ENCODE measurements around the gene MRPS34. TPM values are rescaled to one million over a fixed set of nuclear protein-coding genes. Genes with fewer than 3 reads are reported as not detected.
"Not testable (repeated sequence)": the region's sequence is repeated elsewhere in the genome, so short reads cannot be mapped to it uniquely, and the experiment has no call there.

MRPS34 gene
- total RNA-seq, 2 donors from 2014 or later, result 37.3 to 45.8 TPM

DNA sequence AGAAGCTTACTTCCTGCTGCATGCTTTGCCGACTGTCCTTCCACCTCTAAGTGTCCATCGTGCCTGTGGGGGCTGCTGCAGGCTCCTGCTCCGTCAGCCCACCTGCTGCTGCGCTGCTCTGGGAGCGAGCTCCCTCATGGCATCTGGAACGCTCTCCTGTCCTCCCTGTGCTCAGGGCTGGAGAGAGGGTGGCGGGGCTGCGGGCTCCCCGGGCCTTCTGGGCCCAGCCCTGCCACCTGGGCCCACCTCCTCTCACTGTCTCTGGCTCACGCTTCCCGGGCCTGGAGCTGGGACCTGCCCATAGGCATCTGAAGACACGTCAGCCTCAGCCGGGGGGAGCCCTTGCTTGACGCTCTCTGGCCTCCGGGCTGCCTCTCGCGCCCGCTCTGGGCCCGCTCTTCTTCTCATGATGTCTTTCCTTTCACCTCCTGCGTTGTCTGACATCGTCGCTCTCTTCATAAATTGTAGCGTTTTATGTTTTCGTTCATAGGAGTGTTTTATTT, 28.5 kb downstream of the MRPS34 start:
- no peak for DNase-seq (ENCODE audit: low spot score)
- intact Hi-C loops (cut with DNase I), result no loop called here

DNA sequence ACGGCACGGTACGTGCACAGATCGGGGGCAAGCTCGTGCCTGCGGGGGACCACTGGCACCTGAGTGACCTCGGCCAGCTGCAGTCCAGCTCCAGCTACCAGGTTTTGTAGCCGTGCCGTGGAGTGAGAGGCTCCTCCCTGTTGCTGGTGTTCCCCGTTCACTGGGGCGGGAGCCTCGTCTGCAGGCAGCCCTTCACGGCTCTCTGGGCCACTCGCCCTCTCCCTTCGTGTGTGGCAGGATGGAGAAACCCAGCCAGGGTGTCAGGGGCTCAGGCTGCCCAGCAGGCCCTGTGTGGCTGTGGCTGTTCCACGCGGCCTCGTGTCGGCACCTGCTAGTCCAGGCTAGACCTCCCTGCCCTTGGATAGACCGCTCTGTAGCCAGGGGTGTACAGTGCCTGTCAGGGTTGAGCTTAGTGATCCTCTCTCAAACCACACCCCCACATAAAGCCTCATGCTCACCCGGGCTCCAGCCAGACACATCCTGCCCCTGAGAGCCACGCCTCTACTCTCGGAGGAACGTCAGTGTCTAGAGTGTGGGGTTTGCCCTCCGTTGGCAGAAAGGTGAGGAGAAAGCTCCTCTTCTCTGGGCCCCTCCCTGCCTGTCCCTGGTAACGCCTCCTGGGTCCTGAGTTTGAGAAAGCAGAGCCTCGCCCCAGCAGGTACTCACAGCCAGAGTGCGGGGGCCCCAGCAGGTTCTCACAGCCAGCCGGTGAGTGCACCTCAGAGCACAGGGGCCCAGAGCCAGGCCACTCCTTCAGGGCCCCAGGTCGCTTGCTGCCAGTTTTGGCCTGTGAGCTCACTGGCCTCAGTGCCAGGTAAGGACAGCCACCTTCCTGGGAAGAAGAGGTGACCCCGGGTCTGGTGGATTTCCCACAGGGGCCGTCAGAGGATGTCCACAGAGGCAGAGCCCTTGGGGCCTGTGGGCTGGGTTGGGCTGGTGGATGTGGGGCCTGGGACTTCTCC, 29.3 kb downstream of the MRPS34 start:
- intact Hi-C loops (cut with DNase I), result no loop called here

GRCh38 chr16:1741553-1742165, 31.3 kb downstream of the MRPS34 start:
- DNase-seq (ENCODE audit: low spot score), result no peak
- intact Hi-C loops (cut with DNase I), result no loop called here

More for the DNA sequence above, 29.3 kb downstream of the MRPS34 start:
- no peak for DNase-seq (ENCODE audit: low spot score)

DNA sequence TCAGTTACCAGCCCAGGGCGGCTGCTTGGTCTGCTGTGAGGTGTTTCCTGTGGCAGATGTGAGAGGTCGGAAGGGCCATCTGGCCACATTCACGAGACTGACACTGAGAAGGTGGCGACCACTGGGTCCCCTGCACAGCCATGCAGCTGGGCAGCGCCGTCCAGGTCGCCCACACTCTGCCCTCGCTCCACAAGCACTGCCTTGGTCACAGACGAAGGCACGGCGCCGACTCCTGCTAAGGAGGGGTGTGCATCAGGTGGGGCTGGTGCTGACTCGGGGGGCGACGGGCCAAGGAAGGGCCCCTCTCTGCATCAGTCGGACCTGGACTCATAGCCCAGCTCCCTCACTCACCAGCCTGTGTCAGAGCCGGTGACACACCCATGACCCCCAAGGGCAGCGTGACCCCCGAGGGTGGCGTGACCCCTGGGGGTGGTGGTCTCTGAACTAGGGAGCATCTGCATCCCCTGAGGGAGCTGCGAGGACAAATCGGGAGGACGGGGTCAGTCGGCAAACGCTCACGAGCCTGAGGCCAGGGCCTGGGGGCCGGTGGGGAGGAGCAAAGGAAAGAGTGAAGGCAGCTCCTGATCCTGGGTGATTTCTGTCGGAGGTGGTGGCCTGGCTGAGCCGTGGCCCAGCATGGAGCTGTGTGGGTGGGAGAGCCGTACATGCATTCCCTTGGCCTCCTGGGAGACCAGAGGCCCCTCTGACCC, 32.0 kb downstream of the MRPS34 start:
- intact Hi-C loops (cut with DNase I), result no loop called here
- no peak for DNase-seq (ENCODE audit: low spot score)

GRCh38 chr16:1740234-1740633, 32.7 kb downstream of the MRPS34 start:
- intact Hi-C loops (cut with DNase I), result no loop called here

DNA sequence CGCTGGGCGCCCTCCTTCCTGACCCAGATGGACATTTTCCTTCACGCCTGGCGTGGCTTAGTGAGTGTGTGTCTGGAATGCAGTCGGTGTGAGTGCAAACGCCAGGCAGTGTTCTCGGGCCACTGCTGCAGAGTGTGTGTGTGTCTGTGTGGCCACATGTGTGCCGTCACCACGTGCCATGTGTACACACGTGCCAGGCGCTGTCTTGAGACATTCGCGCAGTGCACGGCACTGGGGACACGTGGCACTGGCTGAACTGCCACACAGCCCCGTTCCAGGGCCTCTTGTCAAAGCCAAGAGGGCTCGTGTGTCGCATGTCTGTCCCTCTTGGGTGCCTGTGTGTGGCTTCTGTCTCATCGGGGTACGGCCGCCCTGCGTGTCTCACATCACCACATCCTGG, 38.1 kb downstream of the MRPS34 start:
- no peak for DNase-seq (ENCODE audit: low spot score)
- intact Hi-C loops (cut with DNase I), result no loop called here

More at GRCh38 chr16:1740234-1740633, 32.7 kb downstream of the MRPS34 start:
- DNase-seq (ENCODE audit: low spot score), result no peak

DNA sequence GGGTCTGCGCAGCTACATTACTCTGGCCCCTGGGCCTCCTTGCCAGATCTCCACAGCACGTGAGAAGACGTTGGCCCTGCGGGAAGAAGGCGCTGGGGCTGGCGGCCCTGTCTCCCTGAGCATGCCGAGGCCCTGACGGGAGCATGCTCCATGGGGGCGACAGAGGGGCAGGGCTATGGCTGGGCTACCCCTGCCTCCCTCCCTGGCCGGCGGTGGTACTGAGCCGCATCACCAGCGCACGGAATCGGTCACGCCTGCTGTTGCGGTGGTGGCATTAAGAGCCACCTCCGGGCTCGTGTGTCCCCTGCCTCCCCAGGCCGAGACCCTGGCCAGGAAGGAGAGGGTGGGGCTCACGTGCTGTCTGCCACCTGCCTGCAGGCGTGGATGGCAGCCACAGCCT, 38.8 kb downstream of the MRPS34 start:
- intact Hi-C loops (cut with DNase I), result no loop called here
- no peak for DNase-seq (ENCODE audit: low spot score)

GRCh38 chr16:1732551-1732987, 40.4 kb downstream of the MRPS34 start:
- intact Hi-C loops (cut with DNase I); DNase-seq (ENCODE audit: low spot score): not testable (repeated sequence)

DNA sequence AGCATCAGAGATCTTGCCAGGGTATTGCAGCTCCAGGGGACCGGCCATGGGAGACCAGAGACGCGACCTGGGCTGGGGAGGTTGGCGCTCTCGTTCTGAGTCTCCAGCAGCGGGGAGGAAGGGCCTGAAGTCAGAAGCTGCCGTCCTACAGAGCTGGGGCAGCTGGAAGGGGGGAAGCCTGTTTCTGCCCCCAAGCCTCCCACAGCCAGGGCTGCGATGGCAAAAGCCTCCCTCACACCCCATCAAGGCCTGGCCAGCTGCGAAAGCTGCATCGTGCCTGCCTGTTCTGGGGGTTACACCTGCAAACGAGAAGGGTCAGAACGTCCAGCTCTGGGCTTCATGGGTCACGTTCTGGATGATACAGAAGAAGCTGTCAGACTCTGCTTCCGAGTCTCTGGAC, 40.9 kb downstream of the MRPS34 start:
- no peak for DNase-seq (ENCODE audit: low spot score)
- intact Hi-C loops (cut with DNase I), result no loop called here

GRCh38 chr16:1731603-1732002, 41.3 kb downstream of the MRPS34 start:
- DNase-seq (ENCODE audit: low spot score), result no peak
- intact Hi-C loops (cut with DNase I), result no loop called here

GRCh38 chr16:1731073-1731472, 41.9 kb downstream of the MRPS34 start:
- intact Hi-C loops (cut with DNase I), result no loop called here
- DNase-seq (ENCODE audit: low spot score), result no peak

DNA sequence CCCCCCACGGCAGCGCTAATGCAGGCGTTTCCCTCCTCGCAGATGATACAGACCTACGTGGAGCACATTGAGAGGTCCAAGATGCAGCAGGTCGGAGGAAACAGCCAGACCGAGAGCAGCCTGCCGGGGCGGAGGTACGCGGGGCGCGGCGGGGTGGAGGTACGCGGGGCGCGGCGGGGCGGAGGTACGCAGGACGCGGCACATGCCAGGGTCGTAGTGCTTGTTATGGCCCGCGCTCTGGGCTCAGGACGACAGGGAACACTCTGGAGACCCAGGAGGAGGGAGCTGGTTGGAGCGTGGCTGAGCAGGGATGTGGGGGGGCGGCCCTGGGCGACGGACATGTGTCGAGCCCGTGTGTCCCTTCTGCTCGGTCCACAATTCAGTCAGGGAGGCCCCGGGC, 43.5 kb downstream of the MRPS34 start:
- intact Hi-C loops (cut with DNase I), result no loop called here
- no peak for DNase-seq (ENCODE audit: low spot score)

GRCh38 chr16:1729026-1729425, 43.9 kb downstream of the MRPS34 start:
- intact Hi-C loops (cut with DNase I), result no loop called here
- DNase-seq (ENCODE audit: low spot score), result no peak

DNA sequence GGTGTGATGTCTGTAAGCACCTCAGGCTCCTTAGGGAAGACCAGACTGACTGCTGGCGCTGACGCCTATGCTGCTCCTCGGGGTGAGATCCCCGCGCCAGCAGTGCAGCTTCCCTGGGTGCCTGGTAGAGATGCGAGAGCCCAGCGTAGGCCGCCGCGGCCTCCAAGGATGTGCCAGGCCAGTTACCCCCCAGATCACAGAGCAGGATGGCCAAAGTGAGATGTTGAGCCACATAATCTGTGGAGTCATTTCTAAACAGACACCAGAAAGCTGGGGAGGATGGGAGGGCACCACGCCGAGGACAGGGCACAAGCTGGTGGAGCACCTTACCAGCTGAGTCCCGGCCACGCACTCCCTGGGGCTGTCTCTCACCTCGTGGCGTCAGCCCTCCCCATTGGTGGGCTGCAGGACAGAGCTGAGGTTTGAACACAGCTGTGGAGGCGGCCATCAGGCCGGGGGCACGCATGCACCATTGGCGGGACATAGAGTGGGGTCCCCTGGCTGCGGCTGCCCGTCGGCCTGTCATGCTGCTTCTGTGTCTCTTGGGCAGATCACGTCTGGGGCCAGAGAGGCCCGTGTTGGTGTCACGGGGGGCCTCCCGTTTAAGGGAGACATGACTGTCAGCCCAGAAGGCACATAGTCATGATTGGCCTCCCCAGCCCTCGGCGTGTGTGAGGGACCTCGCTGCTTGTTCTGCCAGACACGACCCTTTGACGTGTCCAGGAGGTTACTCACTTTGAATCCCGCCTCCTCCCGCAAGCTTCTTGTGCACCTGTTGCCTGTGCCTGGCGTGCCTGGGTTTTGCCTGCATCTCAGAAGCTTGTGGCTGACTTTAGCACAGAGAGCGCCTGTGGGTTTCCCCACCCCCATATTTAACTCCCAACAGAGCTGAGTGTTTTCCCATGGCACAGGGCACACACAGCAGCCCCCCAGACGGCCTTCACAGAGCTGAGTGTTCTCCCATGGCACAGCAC, 45.0 kb downstream of the MRPS34 start:
- no peak for DNase-seq (ENCODE audit: low spot score)
- intact Hi-C loops (cut with DNase I), result no loop called here

GRCh38 chr16:1726661-1727502, 46.1 kb downstream of the MRPS34 start:
- no peak for DNase-seq (ENCODE audit: low spot score)

GRCh38 chr16:1724491-1724890, 48.4 kb downstream of the MRPS34 start:
- intact Hi-C loops (cut with DNase I), result no loop called here
- no peak for DNase-seq (ENCODE audit: low spot score)

More at GRCh38 chr16:1726661-1727502, 46.1 kb downstream of the MRPS34 start:
- intact Hi-C loops (cut with DNase I), result no loop called here

GRCh38 chr16:1723450-1724147, 49.3 kb downstream of the MRPS34 start:
- no peak for DNase-seq (ENCODE audit: low spot score)
- intact Hi-C loops (cut with DNase I), result no loop called here

Data from posterior vena cava (tissue), 2 donors.